Testis (tissue), 2 donors: ENCODE data around the gene DHRS2.

Experiments
- CTCF ChIP-seq, 3 experiments: fragments of 450-650 bp in 2 of 3; fragments of 200-600 bp in 1 of 3; sonication (generic) in 1 of 3; IDR thresholded peaks; one replicate each; pipeline ENCODE4 v1.5.1; 2016 to 2019; ENCODE audit warnings: antibody characterized with exemption in 3 of 3, mild to moderate bottlenecking in 2 of 3, moderate library complexity in 1 of 3
- POLR2A ChIP-seq: fragments of 450-650 bp; IDR thresholded peaks from one replicate; pipeline ENCODE4 v1.6.1; 2017; ENCODE audit warnings: antibody characterized with exemption, mild to moderate bottlenecking, moderate library complexity

GRCh38 chr14:23605931-23606585, 30.1 kb upstream of the DHRS2 start:
- no peak for TF ChIP-seq CTCF (IDR thresholded peaks at IDR 0.05)
- TF ChIP-seq POLR2A = no peak
